ENCODE measurements around the gene PEAK1.

PEAK1 gene

DNA sequence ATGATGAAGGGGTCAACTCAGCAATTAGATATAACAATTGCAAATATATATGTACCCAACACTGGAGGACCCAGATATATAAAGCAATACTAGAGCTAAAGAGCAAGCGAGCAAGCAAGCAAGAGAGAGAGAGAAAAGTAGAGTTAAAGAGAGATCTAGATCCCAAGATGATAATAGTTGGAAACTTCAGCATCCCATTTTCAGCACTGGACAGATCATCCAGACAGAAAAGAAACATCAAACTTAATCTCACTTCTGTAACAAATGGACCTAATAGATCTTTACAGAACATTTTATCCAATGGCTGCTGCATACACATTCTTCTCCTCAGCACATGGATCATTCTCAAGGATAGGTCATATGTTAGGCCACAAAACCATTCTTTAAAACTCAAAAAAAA, 23.2 kb downstream of the PEAK1 start:
- no peak for DNase-seq

DNA sequence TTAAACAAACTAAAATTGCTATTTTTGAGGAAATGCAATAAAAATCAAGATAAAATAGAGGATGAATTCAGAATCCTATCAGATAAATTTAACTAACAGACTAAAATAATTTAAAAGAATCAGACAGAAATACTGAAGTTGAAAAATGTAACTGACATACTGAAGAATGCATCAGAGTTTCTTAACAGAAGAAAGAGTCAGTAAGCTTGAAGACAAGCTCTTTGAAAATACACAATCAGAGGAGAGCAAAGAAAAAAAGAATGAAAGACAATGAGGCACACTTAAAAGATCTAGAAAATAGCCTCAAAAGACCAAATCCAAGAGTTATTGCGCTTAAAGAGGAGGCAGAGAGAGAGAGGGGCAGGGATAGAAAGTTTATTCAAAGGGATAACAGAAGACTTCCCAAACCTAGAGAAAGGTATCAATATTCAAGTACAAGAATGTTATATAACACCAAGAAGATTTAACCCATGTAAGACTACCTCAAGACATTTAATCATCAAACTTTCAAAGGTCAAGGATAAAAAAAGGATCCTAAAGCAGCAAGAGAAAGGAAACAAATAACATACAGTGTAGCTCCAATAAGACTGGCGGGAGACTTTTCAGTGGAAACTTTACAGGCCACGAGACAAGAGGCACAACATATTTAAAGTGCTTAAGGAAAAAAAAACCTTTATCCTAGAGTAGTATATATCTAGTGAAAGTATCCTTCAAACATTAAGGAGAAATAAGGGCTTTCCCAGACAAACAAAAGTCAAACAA, 24.7 kb downstream of the PEAK1 start:
- DNase-seq = no peak

DNA sequence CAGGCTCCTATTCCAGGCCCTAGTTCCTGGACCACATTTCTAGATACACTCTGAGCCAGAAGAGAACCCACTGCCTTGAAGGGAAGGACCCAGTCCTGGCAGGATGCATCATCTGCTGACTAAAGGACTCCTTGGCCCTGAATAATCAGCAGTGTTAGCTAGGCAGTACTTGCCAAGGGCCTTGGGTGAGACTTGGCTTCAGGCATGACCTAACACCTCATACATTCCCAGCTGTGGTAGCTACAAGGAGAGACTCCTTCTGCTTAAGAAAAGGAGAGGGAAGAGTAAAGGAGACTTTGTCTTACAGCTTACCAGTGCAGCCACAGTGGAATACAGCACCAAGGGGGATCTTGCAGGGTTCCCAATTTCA, 26.4 kb downstream of the PEAK1 start:
- no peak for DNase-seq

DNA sequence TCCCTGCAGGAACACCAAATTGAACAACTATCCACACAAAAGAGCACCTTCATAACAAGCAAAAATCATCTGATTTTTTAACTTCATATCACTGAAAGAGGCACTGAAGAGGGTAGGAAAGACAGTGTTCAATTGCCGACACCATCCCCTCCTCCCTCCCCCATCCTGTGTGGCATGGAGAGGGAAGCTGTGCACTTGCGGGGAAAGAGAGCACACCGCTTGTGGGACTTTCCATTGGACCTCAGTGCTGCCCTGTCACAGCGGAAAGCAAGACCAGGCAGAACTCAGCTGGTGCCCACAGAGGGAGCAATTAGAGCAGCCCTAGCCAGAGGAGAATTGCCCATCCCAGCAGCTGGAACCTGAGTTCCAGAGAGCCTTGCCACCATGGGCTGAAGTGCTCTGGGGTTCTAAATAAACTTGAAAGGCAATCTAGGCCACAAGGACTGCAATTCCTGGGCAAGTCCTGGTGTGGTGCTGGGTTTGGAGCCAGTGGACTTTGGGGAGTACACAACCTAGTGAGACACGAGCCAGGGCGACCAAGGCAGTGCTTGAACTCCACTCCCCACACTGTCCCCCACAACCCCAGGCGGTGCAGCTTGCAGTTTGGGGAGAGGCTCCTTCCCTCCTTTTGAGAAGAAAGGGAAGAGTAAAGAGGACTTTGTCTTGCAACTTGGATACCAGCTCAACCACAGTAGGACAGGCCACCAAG, 27.0 kb downstream of the PEAK1 start:
- no peak for DNase-seq

DNA sequence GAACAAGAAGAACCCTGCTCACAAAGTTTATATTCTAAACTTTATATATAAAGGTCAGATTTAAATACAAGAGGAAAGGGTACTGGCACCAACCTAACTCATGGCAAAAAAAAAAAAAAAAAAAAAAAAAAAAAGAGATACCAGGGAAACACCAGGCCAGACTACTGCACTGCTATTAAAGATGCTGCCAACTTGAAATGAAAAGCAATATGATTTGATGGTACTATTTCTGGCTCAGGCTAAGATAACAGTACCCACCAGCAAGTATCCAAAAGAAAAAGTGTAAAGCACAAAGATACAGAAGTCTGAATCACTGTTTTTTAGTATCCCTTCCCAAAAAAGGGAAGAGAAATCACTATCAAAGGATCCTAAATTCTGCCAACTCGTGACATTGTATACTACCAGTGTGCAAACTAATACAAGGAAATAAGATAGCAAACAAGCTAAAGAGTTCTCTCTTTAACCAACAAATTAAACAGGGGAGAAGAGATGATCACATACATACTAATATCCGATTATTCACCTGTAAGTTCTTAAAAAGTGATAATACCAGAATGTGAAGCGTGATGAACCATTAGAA, 28.4 kb downstream of the PEAK1 start:
- DNase-seq = no peak

DNA sequence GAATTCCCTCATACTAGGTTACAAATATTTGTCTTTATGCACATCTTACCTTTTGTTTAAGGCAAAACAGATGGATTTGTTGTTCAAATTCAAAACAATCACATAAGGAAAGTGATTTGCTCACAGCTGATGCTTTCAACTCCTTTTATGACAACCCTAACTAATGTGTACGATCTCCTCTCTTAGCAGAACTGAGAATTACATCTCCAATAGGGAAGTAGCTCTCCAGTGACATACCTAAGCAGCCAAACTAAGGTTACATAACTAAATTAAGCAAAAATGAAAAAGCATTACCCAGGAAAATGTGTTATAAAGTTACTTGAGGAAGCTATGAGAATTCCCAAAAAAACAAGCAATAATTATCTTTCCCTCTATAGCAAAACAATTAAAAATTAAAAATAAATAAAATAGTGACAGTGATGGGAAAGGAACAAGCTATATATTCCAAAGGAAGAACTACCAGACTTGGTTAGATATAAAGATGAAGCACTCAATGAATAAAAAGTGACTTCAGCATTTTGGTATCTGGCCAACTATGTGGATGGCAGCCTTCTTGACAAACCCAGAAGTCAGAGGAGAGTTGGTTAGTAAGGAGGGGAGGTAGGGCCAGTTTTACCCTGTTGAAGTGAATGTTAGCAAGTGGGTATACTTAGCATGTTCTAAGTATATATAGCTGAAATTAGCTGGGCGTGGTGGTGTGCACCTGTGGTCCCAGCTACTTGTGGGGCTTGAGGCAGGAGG, 32.4 kb downstream of the PEAK1 start:
- DNase-seq = no peak

DNA sequence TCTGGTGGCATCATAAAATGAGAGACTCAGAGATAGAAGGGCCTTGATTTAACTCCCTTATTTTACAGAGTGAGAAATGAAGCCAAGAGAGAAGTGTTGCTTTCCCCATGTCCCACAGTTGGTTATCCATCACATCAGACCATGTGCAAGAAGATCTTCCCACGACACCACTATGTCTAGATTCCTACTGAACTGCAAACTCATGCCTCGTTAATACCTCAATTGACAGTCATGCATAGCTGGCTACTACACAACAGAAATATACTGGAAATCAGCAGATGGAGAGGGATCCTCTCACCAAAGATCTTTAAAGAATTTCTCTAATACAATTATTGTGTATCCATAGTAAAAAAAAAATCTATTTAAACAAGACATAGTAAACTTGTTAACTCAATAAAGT, 33.3 kb downstream of the PEAK1 start:
- no peak for DNase-seq

DNA sequence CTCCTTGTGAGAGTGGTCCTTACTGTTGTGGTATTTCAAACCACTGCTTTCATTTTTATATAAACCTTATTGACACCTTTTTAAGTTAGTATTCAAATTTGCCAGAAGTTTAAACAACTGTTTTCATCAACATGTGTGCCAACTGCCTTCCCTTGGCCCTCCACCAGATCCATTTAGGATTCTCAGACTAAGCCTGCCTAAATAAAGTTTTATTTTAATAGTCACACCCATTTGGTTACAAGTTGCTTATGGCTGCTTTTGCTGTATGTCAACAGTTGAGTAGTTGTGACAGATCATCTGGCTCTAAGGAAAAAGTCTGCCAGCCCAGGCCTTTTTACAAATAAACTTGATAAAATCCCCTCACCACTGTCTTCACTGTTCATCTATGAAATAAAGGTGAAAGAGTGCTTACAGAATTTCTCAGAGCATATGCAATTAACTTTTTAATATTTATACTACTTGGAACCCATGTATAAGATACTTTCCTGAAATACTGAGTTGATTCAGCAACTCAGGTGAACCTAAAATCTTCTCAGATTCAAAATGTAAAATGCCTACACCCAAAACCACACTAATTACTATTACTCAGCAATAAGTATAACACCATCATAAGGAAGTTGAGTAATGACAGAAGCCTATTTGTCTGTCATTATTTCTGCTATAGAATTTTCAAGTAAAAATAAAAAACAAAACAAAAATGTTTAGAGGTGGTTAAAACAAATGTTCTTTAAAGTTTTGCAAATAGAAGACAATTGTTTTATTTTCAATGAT, 35.1 kb downstream of the PEAK1 start:
- no peak for DNase-seq

DNA sequence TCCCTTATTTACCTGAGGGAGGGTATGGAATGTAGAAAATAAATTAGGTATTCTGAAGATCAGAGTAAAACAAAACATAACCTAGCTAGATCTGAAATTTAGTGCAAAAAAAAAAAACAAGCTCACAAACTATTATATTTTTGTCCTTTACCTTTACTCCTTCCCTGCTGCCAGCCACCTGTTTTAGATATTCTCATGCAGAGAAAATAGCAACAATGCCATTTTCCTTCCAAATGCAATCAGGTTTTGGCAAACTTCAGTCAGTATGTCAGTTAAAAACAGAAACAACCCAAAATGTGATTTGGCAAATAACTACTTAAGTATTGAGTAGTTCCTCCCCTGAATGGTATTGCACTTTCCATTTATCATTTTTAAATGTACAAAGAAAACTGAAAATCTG, 35.8 kb downstream of the PEAK1 start:
- no peak for DNase-seq

DNA sequence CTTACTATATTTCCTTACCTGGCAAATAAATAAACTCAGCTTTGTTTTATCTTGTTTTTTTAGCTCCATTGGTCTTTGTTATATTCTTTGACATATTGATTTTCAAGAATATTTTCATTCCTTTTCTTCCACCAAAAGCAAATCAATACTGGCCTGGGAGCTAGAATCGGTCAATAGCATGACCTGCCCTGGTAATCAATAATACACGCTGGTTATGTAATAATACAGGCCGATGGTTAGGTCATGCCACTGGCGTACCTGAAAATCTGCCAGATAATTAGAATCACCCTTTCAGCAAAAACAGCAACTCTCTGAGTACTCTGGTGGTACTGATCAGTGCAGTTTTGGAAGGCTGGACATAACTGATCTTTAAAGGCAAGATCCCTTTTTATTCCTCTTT, 39.9 kb downstream of the PEAK1 start:
- no peak for DNase-seq

DNA sequence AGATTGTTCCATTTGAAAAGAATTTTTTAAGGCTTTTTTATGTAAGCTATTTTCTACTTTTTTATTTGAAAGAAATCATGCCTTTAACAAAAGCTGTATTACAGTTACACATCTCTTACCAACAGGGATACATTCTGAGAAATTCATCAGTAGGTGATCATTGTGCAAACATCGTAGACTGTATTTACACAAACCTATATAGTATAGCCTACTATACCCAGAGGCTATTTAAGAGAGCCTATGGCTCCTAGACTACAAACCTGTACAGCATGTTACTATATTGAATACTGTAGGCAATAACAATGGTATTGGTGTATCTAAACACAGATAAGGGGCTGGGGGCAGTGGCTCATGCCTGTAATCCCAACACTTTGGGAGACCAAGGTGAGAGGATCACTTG, 43.1 kb downstream of the PEAK1 start:
- no peak for DNase-seq

DNA sequence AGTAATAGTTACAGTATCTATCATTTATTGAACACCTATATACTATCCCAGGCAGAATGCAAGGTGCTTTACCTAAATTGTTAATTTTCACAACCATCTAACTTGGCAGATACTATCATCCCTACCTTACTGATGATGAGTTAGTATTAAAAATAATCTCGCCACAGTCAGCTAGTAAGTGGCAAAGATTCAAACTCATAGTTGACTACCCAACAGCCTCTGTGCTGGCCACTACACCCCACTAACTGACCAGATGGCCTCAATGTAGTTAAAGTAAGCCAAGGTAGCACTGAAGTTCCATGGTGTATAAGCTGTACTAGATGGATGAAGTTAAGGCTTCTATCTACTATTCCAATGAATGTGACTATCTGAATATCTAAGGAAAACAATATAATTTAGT, 44.8 kb downstream of the PEAK1 start:
- DNase-seq = no peak

DNA sequence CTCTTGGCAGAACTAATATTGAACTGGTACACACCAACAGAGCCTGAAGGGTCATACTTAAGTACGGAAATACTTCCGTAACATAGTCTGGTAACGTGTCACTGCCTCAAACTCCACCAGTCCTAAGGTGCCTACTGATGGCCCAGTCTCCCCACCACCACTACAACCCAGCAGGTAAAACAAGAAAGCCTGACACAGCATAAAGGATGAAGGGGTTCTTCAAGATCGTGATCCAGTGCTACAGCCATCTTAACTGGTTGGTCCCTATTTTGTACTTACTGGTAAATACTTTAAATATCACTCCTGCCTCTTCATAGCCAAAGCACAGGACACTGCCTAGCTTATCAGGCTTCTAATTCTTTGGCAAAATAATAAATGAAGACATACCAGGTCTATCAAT, 46.5 kb downstream of the PEAK1 start:
- DNase-seq = no peak

DNA sequence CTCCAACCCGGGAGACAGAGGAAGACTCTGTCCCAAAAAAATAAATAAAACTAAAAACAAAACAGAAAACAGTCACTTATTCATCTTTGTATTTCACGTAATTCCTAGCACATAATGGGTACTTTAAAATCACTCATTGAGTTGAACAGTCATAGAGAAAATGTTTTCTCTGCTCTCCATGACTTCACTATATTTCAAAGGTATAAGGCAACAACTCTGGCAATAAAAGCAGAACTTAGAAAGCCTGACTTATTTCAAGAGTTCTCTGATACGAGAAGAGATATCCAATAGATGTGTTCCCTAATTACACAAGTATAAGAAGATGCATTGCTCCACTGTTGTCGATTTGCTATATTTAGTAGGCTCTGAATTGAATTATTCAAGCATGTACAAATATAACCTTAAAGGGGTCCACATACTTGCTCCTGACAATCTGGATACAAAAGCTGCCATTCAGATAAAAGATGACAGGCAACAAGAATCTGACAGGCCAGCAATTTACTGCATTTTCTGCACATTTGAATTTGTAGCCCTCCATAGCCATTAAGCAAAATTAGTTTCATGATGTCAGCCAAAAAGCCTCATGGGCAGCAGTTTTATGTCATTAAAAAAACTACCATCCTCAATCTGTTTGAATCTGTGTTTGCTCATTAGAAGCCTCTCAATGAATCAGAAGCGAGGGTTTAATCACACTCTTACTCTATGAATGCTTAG, 47.9 kb downstream of the PEAK1 start:
- no peak for DNase-seq

DNA sequence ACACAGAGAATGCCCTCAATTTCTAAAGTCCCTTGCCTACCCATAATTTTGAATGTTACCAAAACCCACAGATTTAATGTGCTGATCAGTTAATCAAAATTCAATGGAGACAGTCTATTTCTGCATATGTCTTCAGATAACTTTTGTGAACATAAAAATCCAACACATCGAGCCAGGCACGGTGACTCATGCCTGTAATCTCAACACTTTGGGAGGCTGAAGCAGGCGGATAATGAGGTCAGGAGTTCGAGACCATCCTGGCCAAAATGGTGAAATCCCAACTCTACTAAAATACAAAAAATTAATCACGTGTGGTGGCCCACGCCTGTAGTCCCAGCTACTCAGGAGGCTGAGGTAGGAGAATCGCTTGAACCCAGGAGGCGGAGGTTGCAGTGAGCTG, 49.3 kb downstream of the PEAK1 start:
- DNase-seq = no peak

DNA sequence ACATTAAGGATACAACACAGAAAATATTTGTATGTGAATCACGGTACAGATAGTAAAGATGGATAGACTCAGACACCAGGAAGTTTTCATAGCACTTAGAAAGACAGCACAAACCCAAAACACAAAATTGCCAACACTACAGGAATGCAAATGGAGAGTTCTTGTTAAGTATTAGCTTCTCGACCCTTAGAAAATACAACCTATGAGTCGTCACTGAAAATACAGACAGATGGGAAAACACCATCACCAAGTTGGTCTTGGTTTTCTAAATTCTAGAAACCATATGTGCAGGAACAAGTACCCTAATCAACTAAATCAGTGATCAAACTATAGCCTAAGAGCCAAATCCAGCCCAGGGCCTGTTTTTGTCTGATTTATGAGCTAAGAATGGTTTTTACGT, 50.7 kb downstream of the PEAK1 start:
- DNase-seq = no peak

DNA sequence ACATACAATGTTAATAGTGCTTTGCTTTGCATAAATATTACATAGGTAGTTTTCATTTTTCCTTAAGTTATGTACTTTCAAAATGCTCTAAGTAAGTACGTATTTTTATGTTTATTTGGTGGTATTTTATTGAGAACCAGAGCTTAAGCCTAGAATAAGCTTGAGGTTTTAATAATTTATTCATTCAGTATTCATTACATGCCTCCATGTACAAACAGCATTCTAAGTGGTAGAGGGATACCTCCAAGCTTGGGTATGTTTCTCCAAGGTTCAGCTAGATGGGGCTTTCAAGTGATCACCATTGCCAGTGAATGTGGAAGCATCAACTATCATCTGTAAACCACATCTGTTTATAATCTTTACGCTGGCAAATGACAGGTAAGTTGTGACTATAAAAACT, 52.3 kb downstream of the PEAK1 start:
- no peak for DNase-seq

DNA sequence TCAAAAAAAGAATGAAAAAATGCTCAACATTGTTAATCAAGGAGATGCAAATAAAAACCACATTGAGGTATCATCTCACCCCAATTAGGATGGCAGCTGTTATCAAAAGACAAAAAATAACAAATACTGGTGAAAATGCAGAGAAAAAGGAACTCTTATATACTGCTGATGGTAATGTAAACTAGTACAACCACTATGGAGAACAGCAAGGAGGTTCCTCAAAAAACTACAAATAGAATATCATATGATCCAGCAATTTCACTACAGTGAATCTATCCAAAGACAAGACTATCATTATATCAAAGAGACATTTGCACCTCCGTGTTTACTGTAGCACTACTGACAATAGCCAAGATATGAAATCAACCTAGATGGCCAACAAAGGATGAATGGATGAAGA, 58.4 kb downstream of the PEAK1 start:
- DNase-seq = no peak

DNA sequence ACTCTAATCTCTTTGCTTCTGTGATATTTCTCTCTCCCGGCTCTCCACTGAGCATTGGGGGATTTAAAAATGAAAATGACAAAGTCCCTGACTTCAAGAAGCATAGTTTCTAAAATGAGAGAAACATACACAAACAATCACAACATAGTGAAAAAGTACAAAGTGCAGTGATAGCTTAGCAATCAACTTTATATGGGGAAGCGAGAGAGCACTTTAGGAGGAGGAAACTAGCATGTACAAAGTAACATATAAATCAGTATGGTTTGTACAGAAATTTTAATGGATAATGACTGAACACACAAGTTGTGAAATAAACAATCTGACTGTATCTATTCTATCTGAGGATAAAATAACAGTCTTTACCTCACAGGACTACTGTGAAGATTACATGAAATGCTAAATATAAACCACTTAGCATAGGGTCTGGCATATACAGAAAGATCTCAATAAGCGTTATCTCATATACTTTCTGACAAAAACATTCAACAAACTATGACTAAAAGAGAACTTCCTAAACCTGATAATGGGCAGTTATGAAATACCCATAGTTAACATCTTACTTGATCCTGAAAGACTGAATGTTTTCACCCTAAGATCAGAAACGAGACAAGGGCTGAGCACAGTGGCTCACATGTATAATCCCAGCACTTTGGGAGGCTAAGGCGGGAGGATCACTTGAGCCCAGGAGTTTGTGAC, 61.2 kb downstream of the PEAK1 start:
- DNase-seq = no peak

DNA sequence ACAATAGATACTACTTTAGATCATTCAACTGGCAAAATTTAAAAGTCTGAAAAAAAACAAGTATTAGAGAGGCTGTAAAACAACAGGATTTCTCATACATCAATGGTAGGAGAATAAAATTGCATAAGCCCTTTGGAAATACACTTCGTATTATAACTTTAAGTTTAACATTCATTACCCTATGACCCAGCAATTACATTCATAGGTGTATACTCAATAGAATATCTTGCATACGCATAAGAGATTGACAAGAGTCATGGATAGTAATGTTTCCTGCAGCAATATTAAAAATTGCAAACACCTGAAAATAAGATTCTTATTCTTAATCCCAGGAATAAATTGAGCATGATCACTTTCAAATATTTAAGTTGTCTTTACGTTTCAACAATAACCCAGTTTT, 63.6 kb downstream of the PEAK1 start:
- DNase-seq = no peak

DNA sequence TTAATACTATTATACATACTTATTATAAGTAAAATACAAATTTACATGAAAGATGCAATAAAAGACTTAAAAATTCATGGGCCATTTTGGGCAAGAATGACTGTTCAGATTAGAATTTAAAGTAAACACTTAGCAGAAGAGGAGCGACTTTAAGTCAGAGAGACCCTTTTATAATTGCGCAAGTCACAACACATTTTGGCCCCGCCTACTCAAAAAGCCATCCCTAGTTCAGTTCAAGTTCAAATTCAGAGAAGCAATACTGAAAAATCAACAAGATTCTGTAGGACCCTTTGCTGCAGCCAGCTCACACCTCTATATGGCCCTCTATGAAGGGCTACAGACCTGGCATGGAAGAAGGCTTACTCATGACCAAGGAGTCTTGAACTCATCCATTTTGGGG, 64.6 kb downstream of the PEAK1 start:
- no peak for DNase-seq

DNA sequence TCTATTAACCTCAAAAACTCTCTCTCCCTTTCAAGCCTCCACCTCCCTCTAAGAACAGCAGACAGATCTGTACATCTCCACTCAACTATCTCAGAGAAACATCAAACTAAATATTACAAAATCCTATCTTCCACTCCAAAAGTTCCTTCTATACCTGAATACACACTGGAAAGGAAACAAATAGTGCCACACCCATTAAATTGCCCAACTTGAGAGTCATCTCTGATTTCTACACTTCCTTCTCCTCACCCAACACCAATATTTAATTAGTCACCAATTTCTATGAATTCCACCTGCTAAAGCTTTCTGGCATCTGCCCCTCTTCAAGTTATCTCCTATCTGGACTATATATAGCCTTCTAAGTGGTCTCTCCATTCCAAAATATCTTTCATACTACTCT, 65.8 kb downstream of the PEAK1 start:
- DNase-seq = no peak
